Thyroid gland (tissue), 4 donors: ENCODE measurements around the gene CCDC3. TPM values are rescaled to one million over a fixed set of nuclear protein-coding genes. Genes with fewer than 3 reads are reported as not detected.

Experiments used
- DNase-seq, 2 donors: peaks; one replicate each; pipeline ENCODE4 v3.0.0-alpha.2; 2019
- H3K27ac ChIP-seq, 3 donors: fragments of 200-600 bp; sonication (generic); 1 replicate in 2 of 3; 2 replicates in 1 of 3; pipeline ENCODE4 v1.5.1; 2016 to 2019; ENCODE audit warnings: mild to moderate bottlenecking in 1 of 3, moderate library complexity in 1 of 3
- H3K27me3 ChIP-seq: fragments of 200-600 bp; sonication (generic); one replicate; pipeline ENCODE4 v1.5.1; 2019
- H3K36me3 ChIP-seq, 2 donors: fragments of 200-600 bp; sonication (generic); one replicate each; pipeline ENCODE4 v1.5.1; 2016 to 2019
- H3K4me1 ChIP-seq, 2 donors: fragments of 200-600 bp; sonication (generic); one replicate each; pipeline ENCODE4 v1.5.1; 2017 to 2019
- H3K4me3 ChIP-seq, 3 donors: fragments of 200-600 bp; sonication (generic); replicated peaks in 1 of 3; 1 replicate in 2 of 3; 2 replicates in 1 of 3; pipeline ENCODE4 v1.5.1; 2016; ENCODE audit warnings: mild to moderate bottlenecking in 1 of 3
- H3K9me3 ChIP-seq: fragments of 200-600 bp; sonication (generic); one replicate; pipeline ENCODE4 v1.5.1; 2017
- CTCF ChIP-seq, 6 experiments: fragments of 200-600 bp in 3 of 6; fragments of 450-650 bp in 3 of 6; sonication (generic) in 3 of 6; IDR thresholded peaks; one replicate each; pipeline ENCODE4 v1.5.1; 2016 to 2019; ENCODE audit warnings: antibody characterized with exemption in 6 of 6, mild to moderate bottlenecking in 2 of 6, inconsistent platforms in 1 of 6, moderate library complexity in 1 of 6
- POLR2A ChIP-seq, 2 donors: fragments of 450-650 bp; IDR thresholded peaks; one replicate each; pipeline ENCODE4 v1.6.1; 2017; ENCODE audit warnings: antibody characterized with exemption in 2 of 2, mild to moderate bottlenecking in 2 of 2, moderate library complexity in 1 of 2
- WGBS, 2 donors: methylation state at CpG; one replicate each; pipeline ENCODE4 v1.1.5; 2017; 5-methylcytosine and 5-hydroxymethylcytosine counted together
- intact Hi-C: fragments of 100-400 bp; cut with DNase I; formaldehyde crosslinking; loops from one replicate; pipeline ENCODE4 v1.15.1; 2023
- total RNA-seq, 4 donors: library from RNA; depleted of rRNA; stranded (reverse); fragments of >200 nt; gene quantifications; one replicate each; pipeline ENCODE4 v1.2.3, GENCODE V29; 2016

The CCDC3 gene
- total RNA-seq, 4 donors from 2014 or later: 4.7 to 18.7 (median 7.3) TPM

- TF ChIP-seq CTCF (IDR thresholded peaks at IDR 0.05) (no peak), POLR2A (IDR thresholded peaks at IDR 0.05) (no peak)
- no peak for DNase-seq
- WGBS, 2 donors: 93 to 98% methylated on average over 5 of the region's 5 CpGs
- Histone ChIP-seq H3K9me3 (no peaks in the 10 kb centered on the region), H3K27ac (no peak overlapping the region), H3K4me3 (no peak overlapping the region), H3K36me3 (no peaks in the 10 kb centered on the region), H3K27me3 (no peaks in the 10 kb centered on the region), H3K4me1 (no peaks in the 10 kb centered on the region)
- intact Hi-C loops: no loop called here
Observed at GRCh38 chr10:12896251-12896650, 105.3 kb downstream of the CCDC3 start.

- no peak overlapping the region for H3K27ac ChIP-seq
- no peaks in the 10 kb centered on the region for H3K36me3 ChIP-seq
- no peak overlapping the region for H3K4me3 ChIP-seq
- H3K27me3 ChIP-seq: no peaks in the 10 kb centered on the region
- intact Hi-C loops: no loop called here
- H3K4me1 ChIP-seq: no peaks in the 10 kb centered on the region
- no peak for DNase-seq
- TF ChIP-seq CTCF (IDR thresholded peaks at IDR 0.05) (no peak), POLR2A (IDR thresholded peaks at IDR 0.05) (no peak)
- no peaks in the 10 kb centered on the region for H3K9me3 ChIP-seq
Observed at GRCh38 chr10:12892924-12893323, 108.6 kb downstream of the CCDC3 start.

- no peaks in the 10 kb centered on the region for H3K9me3 ChIP-seq
- no peaks in the 10 kb centered on the region for H3K27me3 ChIP-seq
- H3K27ac ChIP-seq: no peak overlapping the region
- H3K36me3 ChIP-seq: no peaks in the 10 kb centered on the region
- intact Hi-C loops: no loop called here
- no peak for DNase-seq
- H3K4me3 ChIP-seq: no peak overlapping the region
- H3K4me1 ChIP-seq: no peaks in the 10 kb centered on the region
- 73% methylated on average over 3 of the region's 3 CpGs for WGBS, 2 donors
- TF ChIP-seq POLR2A (IDR thresholded peaks at IDR 0.05) (no peak), CTCF (IDR thresholded peaks at IDR 0.05) (no peak)
Observed at GRCh38 chr10:12890958-12891357, 110.6 kb downstream of the CCDC3 start.

GRCh38 chr10:12888470-12888869 is 113.0 kb downstream of the CCDC3 start:
- Histone ChIP-seq H3K27ac (no peak overlapping the region), H3K4me3 (no peak overlapping the region), H3K36me3 (no peaks in the 10 kb centered on the region), H3K9me3 (no peaks in the 10 kb centered on the region), H3K27me3 (no peaks in the 10 kb centered on the region), H3K4me1 (no peaks in the 10 kb centered on the region)
- intact Hi-C loops: no loop called here
- no peak for DNase-seq
- no peak for TF ChIP-seq CTCF (IDR thresholded peaks at IDR 0.05)
- 40 to 59% methylated on average over 1 to 2 of the region's 2 CpGs for WGBS, 2 donors

- Histone ChIP-seq H3K4me1 (no peaks in the 10 kb centered on the region), H3K27me3 (no peaks in the 10 kb centered on the region), H3K27ac (no peak overlapping the region), H3K4me3 (no peak overlapping the region), H3K36me3 (no peaks in the 10 kb centered on the region), H3K9me3 (no peaks in the 10 kb centered on the region)
- intact Hi-C loops: no loop called here
- no peak for DNase-seq
- WGBS, 2 donors: 72 to 74% methylated on average over 3 of the region's 3 CpGs
- TF ChIP-seq POLR2A (IDR thresholded peaks at IDR 0.05): no peak
- no peak for TF ChIP-seq CTCF (IDR thresholded peaks at IDR 0.05)
Observed at GRCh38 chr10:12887780-12888179, 113.7 kb downstream of the CCDC3 start.
